PC-3 (cell line): ENCODE data around the gene ARID1A. TPM values are rescaled to one million over a fixed set of nuclear protein-coding genes. Genes with fewer than 3 reads are reported as not detected.

Experiments used
- ATAC-seq: fragments of 200-7000 bp; cut with Tn5 transposase; 2 replicates; pipeline ENCODE4 v1.9.1; 2020; ENCODE audit warnings: mild to moderate bottlenecking, moderate library complexity
- BruUV-seq: library from RNA; stranded (reverse); fragments of 400-500 nt; replicated peaks from 2 replicates; lab custom pipeline; 2021; lab: Mats Ljungman, UMichigan
- CTCF ChIA-PET: fragments of 300-600 bp; sonication (Branson Sonifier 250); formaldehyde crosslinking; loops from one replicate; lab custom pipeline; 2022; ENCODE audit warnings: antibody characterized with exemption; lab: Charles Lee
- POLR2A ChIA-PET: fragments of 300-600 bp; sonication (Branson Sonifier 250); formaldehyde crosslinking; loops from one replicate; lab custom pipeline; 2022; ENCODE audit warnings: antibody characterized with exemption; ENCODE audit not compliant: unreplicated experiment; lab: Charles Lee
- DNase-seq: peaks from one replicate; pipeline ENCODE4 v3.0.0-alpha.2; 2015
- H2AFZ ChIP-seq: fragments of 300-600 bp; sonication (generic); 2 replicates; pipeline ENCODE4 v1.6.0; 2016; ENCODE audit warnings: antibody characterized with exemption, low read length
- H3F3A ChIP-seq: fragments of 300-600 bp; sonication (generic); one replicate; pipeline ENCODE4 v1.6.0; 2017; ENCODE audit warnings: antibody characterized with exemption, low read length, control low read depth, mild to moderate bottlenecking; ENCODE audit not compliant: unreplicated experiment
- H3K27ac ChIP-seq: fragments of 300-600 bp; sonication (generic); 2 replicates; pipeline ENCODE4 v1.5.1; 2016; ENCODE audit warnings: mild to moderate bottlenecking, low read length
- H3K27me3 ChIP-seq: fragments of 300-600 bp; sonication (generic); 2 replicates; pipeline ENCODE4 v1.6.1; 2016; ENCODE audit warnings: low read length, mixed read lengths
- H3K36me3 ChIP-seq: fragments of 300-600 bp; sonication (generic); 2 replicates; pipeline ENCODE4 v1.6.1; 2016; ENCODE audit warnings: low read depth, mixed run types, low read length, mixed read lengths
- H3K4me1 ChIP-seq: fragments of 300-600 bp; sonication (generic); 2 replicates; pipeline ENCODE4 v1.5.1; 2016; ENCODE audit warnings: low read length; ENCODE audit not compliant: insufficient read depth
- H3K4me2 ChIP-seq: fragments of 300-600 bp; sonication (generic); 2 replicates; pipeline ENCODE4 v1.6.0; 2016; ENCODE audit warnings: low read length
- H3K4me3 ChIP-seq: fragments of 300-600 bp; sonication (generic); 2 replicates; pipeline ENCODE4 v1.5.1; 2016; ENCODE audit warnings: mild to moderate bottlenecking, low read length, mixed read lengths
- H3K79me2 ChIP-seq: fragments of 300-600 bp; sonication (generic); 2 replicates; pipeline ENCODE4 v1.6.1; 2017; ENCODE audit warnings: low read length, mixed read lengths
- H3K9ac ChIP-seq: fragments of 300-600 bp; sonication (generic); 2 replicates; pipeline ENCODE4 v1.6.0; 2016; ENCODE audit warnings: mild to moderate bottlenecking, low read length
- H3K9me2 ChIP-seq: fragments of 300-600 bp; sonication (generic); replicated peaks from 2 replicates; pipeline ENCODE4 v1.6.1; 2016; ENCODE audit warnings: mixed run types, low read length, mixed read lengths
- H3K9me3 ChIP-seq: fragments of 300-600 bp; sonication (generic); 2 replicates; pipeline ENCODE4 v1.6.1; 2016; ENCODE audit warnings: low read length, mixed read lengths
- H4K20me1 ChIP-seq: fragments of 300-600 bp; sonication (generic); 2 replicates; pipeline ENCODE4 v1.6.1; 2016; ENCODE audit warnings: low read length, mixed read lengths
- CTCF ChIP-seq: fragments of 300-600 bp; sonication (generic); conservative IDR thresholded peaks from 2 replicates; pipeline ENCODE4 v1.5.1; 2017; ENCODE audit warnings: antibody characterized with exemption, low read depth, mild to moderate bottlenecking, low read length
- EZH2 ChIP-seq: fragments of 300-600 bp; sonication (generic); IDR thresholded peaks from one replicate; pipeline ENCODE4 v1.6.1; 2017; ENCODE audit warnings: antibody characterized with exemption, mild to moderate bottlenecking, low read length; ENCODE audit not compliant: unreplicated experiment
- EZH2phosphoT487 ChIP-seq: fragments of 300-600 bp; sonication (generic); IDR thresholded peaks from 2 replicates; pipeline ENCODE4 v1.6.1; 2018; ENCODE audit warnings: mild to moderate bottlenecking, antibody characterized with exemption, low read length, borderline replicate concordance
- intact Hi-C: fragments of 100-400 bp; cut with micrococcal nuclease; formaldehyde crosslinking; loops from 2 replicates; pipeline ENCODE4 v1.9.0; 2023
- total RNA-seq: library from RNA; depleted of rRNA; stranded (reverse); fragments of >200 nt; gene quantifications from 2 replicates; pipeline ENCODE4 v1.2.3, GENCODE V29; 2014

The ARID1A gene
- total RNA-seq, 1 experiment from 2014 or later, result 43.8 TPM

DNA sequence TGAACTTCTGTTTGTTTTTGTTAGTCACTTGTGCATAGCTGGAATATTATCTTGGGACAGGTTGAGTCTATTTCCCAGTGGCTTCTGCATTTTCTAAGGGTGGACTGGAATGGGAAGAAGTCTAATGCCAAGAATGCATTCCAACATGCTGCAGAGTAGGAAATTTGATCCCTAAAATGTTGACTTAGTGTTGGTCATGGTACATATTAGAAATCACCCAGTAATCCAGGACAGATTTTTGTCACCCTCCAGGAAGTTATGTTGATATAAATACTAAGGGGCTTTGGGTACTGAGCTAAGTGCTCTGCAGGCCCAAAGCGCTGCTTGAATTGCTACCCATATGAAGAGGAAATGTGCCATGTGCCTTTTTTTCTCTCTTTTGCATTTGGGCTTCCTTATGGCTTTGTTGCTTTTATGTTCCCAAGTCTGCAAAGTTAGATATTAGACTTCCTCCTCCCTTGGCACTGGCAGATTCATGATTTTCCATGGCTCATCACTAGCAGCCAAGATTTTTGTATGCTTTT is 10.0 kb downstream of the ARID1A start:
- peaks cover 68% of the 10 kb centered on the region for H3K4me1 ChIP-seq
- H4K20me1 ChIP-seq, result peaks cover 32% of the 10 kb centered on the region
- peak overlapping the region; percentile 35 for H3K9ac ChIP-seq
- POLR2A ChIA-PET, result interaction anchor here (0.6 to 0.7 kb wide), 2 partner anchors 9 to 26 kb away, joined by 3 to 4 read pairs; no protein-coding TSS in a partner anchor
- H3K27ac ChIP-seq, result peak overlapping the region; percentile 87
- peaks cover 7% of the 10 kb centered on the region; the same call in 1 of the 2 replicates for H3K36me3 ChIP-seq
- H3K9me2 ChIP-seq, result no peaks in the 10 kb centered on the region
- BruUV-seq, result no TSS peak
- DNase-seq, result peak; percentile 98
- intact Hi-C loops, result loop anchor here (2.0 kb wide), 1 partner anchor 13 kb away; no protein-coding TSS in a partner anchor
- peaks cover 94% of the 10 kb centered on the region for H3K79me2 ChIP-seq
- peak; percentile 89 for ATAC-seq
- TF ChIP-seq EZH2phosphoT487 (no peak), EZH2 (no peak), CTCF (no peak)
- peaks cover 13% of the 10 kb centered on the region for H3F3A ChIP-seq
- no peak overlapping the region for H2AFZ ChIP-seq
- peak overlapping the region; percentile 24; the same call in 1 of the 2 replicates for H3K4me3 ChIP-seq
- CTCF ChIA-PET, result interaction anchor here (0.5 to 1.0 kb wide), 5 partner anchors 14 to 852 kb away, joined by 3 to 7 read pairs (median 5); partner anchors contain the start of gene HMGN2
- no peaks in the 10 kb centered on the region for H3K9me3 ChIP-seq
- H3K4me2 ChIP-seq, result peak overlapping the region; percentile 65
- no peaks in the 10 kb centered on the region for H3K27me3 ChIP-seq

GRCh38 chr1:26706315-26706714 is 10.5 kb downstream of the ARID1A start:
- H3K9ac ChIP-seq, result peak overlapping the region; percentile 35
- no peak for TF ChIP-seq CTCF
- no peak for TF ChIP-seq EZH2
- TF ChIP-seq EZH2phosphoT487, result no peak
- H3K9me3 ChIP-seq, result no peaks in the 10 kb centered on the region
- H4K20me1 ChIP-seq, result peaks cover 28% of the 10 kb centered on the region
- no peak overlapping the region for H2AFZ ChIP-seq
- POLR2A ChIA-PET, result interaction anchor here (0.6 to 0.7 kb wide), 2 partner anchors 10 to 27 kb away, joined by 3 to 4 read pairs; no protein-coding TSS in a partner anchor
- DNase-seq, result no peak
- peaks cover 7% of the 10 kb centered on the region; the same call in 1 of the 2 replicates for H3K36me3 ChIP-seq
- intact Hi-C loops, result no loop called here
- H3F3A ChIP-seq, result peaks cover 13% of the 10 kb centered on the region
- TSS peak; percentile 17 for BruUV-seq
- H3K4me1 ChIP-seq, result peaks cover 64% of the 10 kb centered on the region
- H3K9me2 ChIP-seq, result no peaks in the 10 kb centered on the region
- peak overlapping the region; percentile 65 for H3K4me2 ChIP-seq
- no peak for ATAC-seq
- CTCF ChIA-PET, result interaction anchor here (0.5 to 1.0 kb wide), 2 partner anchors 14 to 851 kb away, joined by 4 to 5 read pairs; no protein-coding TSS in a partner anchor
- peak overlapping the region; percentile 24; the same call in 1 of the 2 replicates for H3K4me3 ChIP-seq
- peaks cover 93% of the 10 kb centered on the region for H3K79me2 ChIP-seq
- H3K27ac ChIP-seq, result peak overlapping the region; percentile 87
- H3K27me3 ChIP-seq, result no peaks in the 10 kb centered on the region

GRCh38 chr1:26710811-26711210 is 15.0 kb downstream of the ARID1A start:
- Histone ChIP-seq H3K4me3 (no peak overlapping the region), H3K27me3 (no peaks in the 10 kb centered on the region), H3K9me3 (no peaks in the 10 kb centered on the region), H3K79me2 (peaks cover 97% of the 10 kb centered on the region), H3K4me2 (no peak overlapping the region), H3K9ac (no peak overlapping the region), H2AFZ (no peak overlapping the region), H4K20me1 (peaks cover 8% of the 10 kb centered on the region; the same call in 1 of the 2 replicates), H3F3A (peaks cover 10% of the 10 kb centered on the region), H3K9me2 (no peaks in the 10 kb centered on the region), H3K36me3 (peaks cover 12% of the 10 kb centered on the region; the same call in 1 of the 2 replicates), H3K4me1 (peaks cover 21% of the 10 kb centered on the region), H3K27ac (no peak overlapping the region)
- no peak for ATAC-seq
- POLR2A ChIA-PET, result no interaction called here
- TF ChIP-seq CTCF, result no peak
- TF ChIP-seq EZH2phosphoT487, result no peak
- TF ChIP-seq EZH2, result no peak
- CTCF ChIA-PET, result no interaction called here
- no peak for DNase-seq
- intact Hi-C loops, result no loop called here
- BruUV-seq, result no TSS peak
